ENCODE data around the gene ADGRB3. TPM values are rescaled to one million over a fixed set of nuclear protein-coding genes. Genes with fewer than 3 reads are reported as not detected.

Gene ADGRB3
- total RNA-seq, 1 donor from 2014 or later = 0.92 TPM

DNA sequence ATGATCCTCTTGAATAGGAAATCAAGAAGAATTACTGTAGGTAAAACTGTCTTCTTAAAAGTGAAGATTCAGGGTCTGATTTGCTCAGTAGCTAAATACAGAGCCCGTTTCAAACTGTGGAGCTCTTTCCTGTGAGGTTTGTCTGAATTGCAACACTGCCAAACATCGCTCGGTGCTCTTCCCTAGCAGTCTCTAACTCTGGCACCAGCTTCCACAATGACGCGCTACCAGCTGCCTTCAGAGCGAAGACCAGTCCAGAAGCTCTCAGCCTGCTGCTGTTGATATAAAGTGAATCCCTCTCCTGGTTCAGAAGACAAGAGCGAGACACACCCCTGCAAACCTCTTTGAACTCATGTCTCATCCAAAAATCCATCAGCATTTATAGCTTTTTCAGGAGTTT, 714.7 kb downstream of the ADGRB3 start:
- no peak for DNase-seq (ENCODE audit: low read depth)
- no peak overlapping the region for H3K4me3 ChIP-seq (ENCODE audit: low read depth, low read length)
- H3K27me3 ChIP-seq (ENCODE audit: control insufficient read depth, insufficient read depth, low read length) = no peaks in the 10 kb centered on the region
- no peaks in the 10 kb centered on the region for H3K36me3 ChIP-seq (ENCODE audit: control insufficient read depth, insufficient read depth, low read length)
- TF ChIP-seq, protein P1, sequence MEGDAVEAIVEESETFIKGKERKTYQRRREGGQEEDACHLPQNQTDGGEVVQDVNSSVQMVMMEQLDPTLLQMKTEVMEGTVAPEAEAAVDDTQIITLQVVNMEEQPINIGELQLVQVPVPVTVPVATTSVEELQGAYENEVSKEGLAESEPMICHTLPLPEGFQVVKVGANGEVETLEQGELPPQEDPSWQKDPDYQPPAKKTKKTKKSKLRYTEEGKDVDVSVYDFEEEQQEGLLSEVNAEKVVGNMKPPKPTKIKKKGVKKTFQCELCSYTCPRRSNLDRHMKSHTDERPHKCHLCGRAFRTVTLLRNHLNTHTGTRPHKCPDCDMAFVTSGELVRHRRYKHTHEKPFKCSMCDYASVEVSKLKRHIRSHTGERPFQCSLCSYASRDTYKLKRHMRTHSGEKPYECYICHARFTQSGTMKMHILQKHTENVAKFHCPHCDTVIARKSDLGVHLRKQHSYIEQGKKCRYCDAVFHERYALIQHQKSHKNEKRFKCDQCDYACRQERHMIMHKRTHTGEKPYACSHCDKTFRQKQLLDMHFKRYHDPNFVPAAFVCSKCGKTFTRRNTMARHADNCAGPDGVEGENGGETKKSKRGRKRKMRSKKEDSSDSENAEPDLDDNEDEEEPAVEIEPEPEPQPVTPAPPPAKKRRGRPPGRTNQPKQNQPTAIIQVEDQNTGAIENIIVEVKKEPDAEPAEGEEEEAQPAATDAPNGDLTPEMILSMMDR (IDR thresholded peaks at IDR 0.05; ENCODE audit: insufficient read depth, low read length, poor library complexity, severe bottlenecking) = no peak

DNA sequence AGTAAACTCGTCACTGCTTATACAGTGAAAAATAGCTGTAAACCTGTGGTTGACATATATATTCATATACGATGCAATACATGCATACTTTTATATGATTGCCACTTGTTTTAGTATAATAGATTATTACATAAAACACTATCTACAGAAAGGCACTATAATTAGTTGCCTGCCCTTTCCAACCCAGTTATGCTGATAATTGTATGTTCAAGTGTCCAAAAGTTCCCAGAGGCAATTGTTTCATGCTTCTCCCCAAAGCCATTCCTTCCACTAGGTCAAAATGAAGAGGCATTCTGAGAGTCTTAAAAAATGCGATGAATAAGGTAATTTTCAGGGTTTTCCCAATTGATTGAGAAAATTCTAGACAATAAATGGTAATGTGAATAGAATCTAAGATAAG, 727.1 kb downstream of the ADGRB3 start:
- TF ChIP-seq, protein P1 (IDR thresholded peaks at IDR 0.05; ENCODE audit: insufficient read depth, low read length, poor library complexity, severe bottlenecking) = no peak
- no peaks in the 10 kb centered on the region for H3K27me3 ChIP-seq (ENCODE audit: control insufficient read depth, insufficient read depth, low read length)
- H3K36me3 ChIP-seq (ENCODE audit: control insufficient read depth, insufficient read depth, low read length) = no peaks in the 10 kb centered on the region

DNA sequence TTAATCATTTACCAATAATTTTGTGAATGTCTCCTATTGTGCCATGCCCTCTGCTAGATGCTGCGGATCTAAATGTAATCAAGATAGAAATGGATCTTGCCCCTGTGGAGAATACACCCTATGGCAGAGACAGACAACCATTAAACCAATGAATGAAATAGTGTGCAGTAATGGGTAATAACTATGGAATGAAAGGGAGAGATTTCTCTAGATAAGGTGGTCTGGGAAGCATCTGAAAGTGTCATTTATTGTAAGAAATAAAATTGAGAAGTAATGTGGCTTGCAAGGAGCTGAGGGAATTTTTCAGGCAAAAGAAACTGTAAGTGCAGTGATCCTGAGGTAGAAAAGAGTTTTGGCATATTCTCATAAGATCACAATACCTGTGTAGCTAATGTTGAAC, 731.7 kb downstream of the ADGRB3 start:
- TF ChIP-seq, protein P1 (IDR thresholded peaks at IDR 0.05; ENCODE audit: insufficient read depth, low read length, poor library complexity, severe bottlenecking) = no peak
- Histone ChIP-seq H3K36me3 (ENCODE audit: control insufficient read depth, insufficient read depth, low read length) (no peaks in the 10 kb centered on the region), H3K27me3 (ENCODE audit: control insufficient read depth, insufficient read depth, low read length) (no peaks in the 10 kb centered on the region), H3K4me3 (ENCODE audit: low read depth, low read length) (no peak overlapping the region)
- no peak for DNase-seq (ENCODE audit: low read depth)

More for the DNA sequence above, 727.1 kb downstream of the ADGRB3 start:
- DNase-seq (ENCODE audit: low read depth) = no peak
- no peak overlapping the region for H3K4me3 ChIP-seq (ENCODE audit: low read depth, low read length)

DNA sequence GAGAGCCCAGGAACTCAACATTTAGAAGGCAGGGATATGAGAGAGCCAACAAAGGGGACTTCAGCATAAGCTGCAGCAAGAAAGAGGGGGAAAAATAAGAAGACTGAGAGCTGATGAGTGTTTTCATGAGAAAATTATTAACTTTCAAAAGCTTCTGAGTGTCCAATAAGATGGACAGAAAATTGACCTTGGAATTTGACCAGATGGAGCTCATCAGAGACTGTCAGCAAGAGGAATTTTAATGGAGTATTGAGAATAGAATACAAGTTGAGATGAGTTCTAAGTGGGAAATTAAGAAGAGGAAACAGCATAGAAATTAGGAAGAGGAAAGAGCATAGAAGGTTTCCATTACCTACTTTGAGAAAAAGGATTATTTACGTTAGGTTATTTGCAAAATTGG, 733.5 kb downstream of the ADGRB3 start:
- TF ChIP-seq, protein P1 (IDR thresholded peaks at IDR 0.05; ENCODE audit: insufficient read depth, low read length, poor library complexity, severe bottlenecking) = no peak
- no peak overlapping the region for H3K4me3 ChIP-seq (ENCODE audit: low read depth, low read length)
- no peaks in the 10 kb centered on the region for H3K36me3 ChIP-seq (ENCODE audit: control insufficient read depth, insufficient read depth, low read length)
- no peak for DNase-seq (ENCODE audit: low read depth)
- no peaks in the 10 kb centered on the region for H3K27me3 ChIP-seq (ENCODE audit: control insufficient read depth, insufficient read depth, low read length)

DNA sequence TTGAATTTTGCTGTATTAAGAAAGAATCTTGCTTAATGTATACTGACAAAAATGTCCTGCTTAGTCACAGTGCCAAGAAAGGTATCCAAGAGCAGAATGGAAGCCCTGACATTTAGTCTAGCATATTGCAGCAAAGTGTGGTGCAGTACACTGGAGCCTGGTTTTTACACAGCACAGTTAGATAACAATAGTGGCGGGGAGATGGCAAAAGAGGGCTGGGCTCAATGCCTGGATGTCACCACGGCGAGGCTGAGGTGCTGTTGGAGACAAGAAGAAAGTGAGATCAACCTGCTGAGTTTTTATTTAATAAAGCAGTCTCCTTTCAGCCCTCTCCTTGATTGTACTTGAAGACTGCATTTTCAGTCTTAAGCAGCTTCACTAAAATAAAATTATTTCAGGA, 735.7 kb downstream of the ADGRB3 start:
- DNase-seq (ENCODE audit: low read depth) = no peak
- H3K27me3 ChIP-seq (ENCODE audit: control insufficient read depth, insufficient read depth, low read length) = no peaks in the 10 kb centered on the region
- H3K4me3 ChIP-seq (ENCODE audit: low read depth, low read length) = no peak overlapping the region
- H3K36me3 ChIP-seq (ENCODE audit: control insufficient read depth, insufficient read depth, low read length) = no peaks in the 10 kb centered on the region
- TF ChIP-seq, protein P1 (IDR thresholded peaks at IDR 0.05; ENCODE audit: insufficient read depth, low read length, poor library complexity, severe bottlenecking) = no peak

DNA sequence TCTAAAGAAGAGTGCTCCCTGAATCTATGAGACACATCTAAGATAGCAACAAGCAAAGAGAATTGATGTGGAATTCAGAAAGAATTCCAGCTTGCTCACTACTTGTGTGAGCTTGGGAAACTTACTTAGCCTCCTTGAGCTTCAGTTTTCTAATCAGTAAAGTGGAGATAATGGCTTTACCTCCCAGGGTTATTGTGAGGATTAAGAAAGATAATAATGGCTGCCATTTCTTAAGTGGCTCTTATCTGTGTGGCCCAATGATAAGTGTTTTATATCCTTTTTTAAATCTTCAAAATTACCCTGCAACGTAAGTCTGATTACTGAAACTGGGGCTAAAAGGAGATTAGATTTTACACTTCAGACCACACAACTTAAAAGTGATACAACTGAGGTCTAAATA, 743.2 kb downstream of the ADGRB3 start:
- Histone ChIP-seq H3K36me3 (ENCODE audit: control insufficient read depth, insufficient read depth, low read length) (no peaks in the 10 kb centered on the region), H3K27me3 (ENCODE audit: control insufficient read depth, insufficient read depth, low read length) (no peaks in the 10 kb centered on the region), H3K4me3 (ENCODE audit: low read depth, low read length) (no peak overlapping the region)
- TF ChIP-seq, protein P1 (IDR thresholded peaks at IDR 0.05; ENCODE audit: insufficient read depth, low read length, poor library complexity, severe bottlenecking) = no peak
- no peak for DNase-seq (ENCODE audit: low read depth)

Data from kidney epithelial cell (primary cell).